ENCODE data around the gene NACA.
"Not testable (repeated sequence)": the region's sequence is repeated elsewhere in the genome, so short reads cannot be mapped to it uniquely, and the experiment has no call there.

Gene NACA

GRCh38 chr12:56724972-56725722 lies at the start of gene NACA:
Gene NACA (minus strand): TSS chr12:56725299. CDS start chr12:56724521, 778 bp downstream.
- peak; percentile 95 for DNase-seq (ENCODE audit: insufficient read length, low spot score)
- FAIRE-seq: peak; percentile 98
- peak; percentile 87 for TF ChIP-seq POLR2A (IDR thresholded peaks at IDR 0.05; ENCODE audit: low read depth, low read length)

- FAIRE-seq: no peak
- no peak for TF ChIP-seq POLR2A (IDR thresholded peaks at IDR 0.05; ENCODE audit: low read depth, low read length)
- DNase-seq (ENCODE audit: insufficient read length, low spot score): no peak
Measured at GRCh38 chr12:56773113-56773512, 48.0 kb upstream of the NACA start.

GRCh38 chr12:56772625-56773024 lies 47.5 kb upstream of the NACA start:
- no peak for FAIRE-seq
- TF ChIP-seq POLR2A (IDR thresholded peaks at IDR 0.05; ENCODE audit: low read depth, low read length): no peak
- DNase-seq (ENCODE audit: insufficient read length, low spot score): no peak

GRCh38 chr12:56769868-56770267 lies 44.8 kb upstream of the NACA start:
- DNase-seq (ENCODE audit: insufficient read length, low spot score) (no peak), FAIRE-seq (no peak)
- TF ChIP-seq POLR2A (IDR thresholded peaks at IDR 0.05; ENCODE audit: low read depth, low read length): no peak

DNA sequence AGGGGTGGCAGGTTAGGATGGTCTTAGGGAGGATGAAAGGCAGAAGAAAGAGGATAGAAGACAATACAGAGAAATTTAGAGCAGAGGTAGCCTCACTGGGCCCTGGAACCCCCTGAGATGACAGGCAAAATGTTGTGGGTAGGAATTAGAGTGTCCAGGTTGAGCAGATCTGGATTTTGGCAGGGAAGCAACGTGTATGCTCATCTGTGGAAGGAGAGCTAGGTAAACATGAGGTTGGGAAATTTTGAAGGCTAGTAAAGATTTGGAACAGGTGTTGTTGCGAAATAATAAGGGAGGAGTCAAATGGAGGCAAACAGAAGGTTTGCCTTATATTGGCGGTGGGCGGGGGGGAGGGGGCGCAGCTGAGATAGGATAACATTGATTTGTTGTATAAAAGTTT lies 43.3 kb upstream of the NACA start:
- no peak for FAIRE-seq
- no peak for TF ChIP-seq POLR2A (IDR thresholded peaks at IDR 0.05; ENCODE audit: low read depth, low read length)
- DNase-seq (ENCODE audit: insufficient read length, low spot score): no peak

DNA sequence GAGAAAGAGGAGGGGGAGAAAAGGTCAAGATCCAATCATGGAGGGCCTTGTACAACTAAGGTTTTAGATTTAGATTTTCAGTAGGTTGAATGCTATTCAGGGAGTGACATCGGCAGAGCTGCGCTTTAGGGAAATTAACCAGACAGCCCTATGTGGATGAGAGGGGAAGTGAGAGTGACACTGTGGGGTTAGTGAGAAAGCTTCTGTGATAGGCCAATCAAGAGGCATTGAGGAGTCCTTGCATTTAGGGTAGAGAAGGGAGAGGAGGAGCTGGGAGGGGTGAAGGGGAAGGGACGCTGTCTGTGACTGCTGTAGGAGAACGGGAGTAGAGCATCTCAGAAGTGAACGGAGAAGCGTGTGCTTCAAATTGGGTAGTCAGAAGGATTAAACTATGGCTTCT lies 41.4 kb upstream of the NACA start:
- TF ChIP-seq POLR2A (IDR thresholded peaks at IDR 0.05; ENCODE audit: low read depth, low read length): no peak
- no peak for FAIRE-seq

DNA sequence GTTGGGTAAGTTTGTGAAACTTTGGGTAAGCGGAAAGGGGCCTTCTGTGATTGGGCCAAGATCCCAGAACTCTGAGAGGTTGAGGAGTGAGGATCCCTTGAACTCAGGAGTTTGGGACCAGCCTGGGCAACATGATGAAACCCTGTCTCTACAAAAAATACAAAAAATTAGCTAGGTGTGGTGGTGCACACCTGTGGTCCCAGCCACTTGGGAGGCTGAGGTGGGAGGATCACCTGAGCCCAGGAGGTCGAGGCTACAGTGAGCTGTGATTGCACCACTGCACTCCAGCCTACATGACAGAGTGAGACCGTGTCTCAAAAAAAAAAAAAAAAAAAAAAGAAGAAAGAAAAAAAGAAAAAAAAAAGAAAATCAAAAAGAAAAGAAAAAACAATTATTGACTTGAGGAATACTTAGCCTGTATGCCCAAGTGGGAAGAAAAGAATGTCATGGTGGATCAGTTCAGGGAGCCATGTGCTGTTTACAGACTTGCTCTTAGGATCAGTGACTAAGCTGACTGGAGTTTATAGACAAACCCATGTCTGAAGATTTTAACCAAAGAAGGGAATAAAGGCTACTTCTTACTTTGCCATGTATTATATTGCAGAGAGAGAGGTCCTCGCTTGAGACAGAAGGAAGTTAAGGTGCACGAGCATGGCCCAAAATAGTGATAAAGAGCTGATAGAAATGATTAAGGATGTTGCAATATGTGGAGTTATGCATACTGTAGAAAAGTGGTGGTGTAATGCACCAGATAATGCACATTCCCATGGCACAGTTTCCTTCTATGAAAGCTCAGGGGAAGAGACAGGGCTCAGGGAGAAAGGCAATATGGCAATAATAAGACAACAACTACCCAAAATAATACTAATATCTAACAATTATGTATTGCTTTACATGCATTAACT lies 38.9 kb upstream of the NACA start:
- no peak for FAIRE-seq
- DNase-seq (ENCODE audit: insufficient read length, low spot score): no peak
- no peak for TF ChIP-seq POLR2A (IDR thresholded peaks at IDR 0.05; ENCODE audit: low read depth, low read length)

More for the DNA sequence above, 41.4 kb upstream of the NACA start:
- DNase-seq (ENCODE audit: insufficient read length, low spot score): no peak

DNA sequence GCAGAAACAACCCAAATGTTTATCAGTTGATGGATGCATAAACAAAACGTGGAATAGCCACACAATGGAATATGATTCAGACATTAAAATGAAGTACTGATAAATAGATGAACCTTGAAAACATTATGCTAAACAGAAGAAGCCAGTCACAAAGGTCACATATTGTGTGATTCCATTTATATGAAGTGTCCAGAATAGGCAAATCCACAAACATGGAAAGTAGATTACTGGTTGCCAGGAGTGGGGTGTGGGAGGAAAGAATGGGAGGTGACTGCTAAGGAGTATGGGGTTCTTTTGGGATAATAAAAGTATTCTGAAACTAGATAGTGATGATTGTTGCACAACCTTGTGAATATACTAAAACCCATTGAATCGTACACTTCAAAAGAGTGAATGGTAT lies 36.7 kb upstream of the NACA start:
- no peak for FAIRE-seq
- DNase-seq (ENCODE audit: insufficient read length, low spot score): no peak
- no peak for TF ChIP-seq POLR2A (IDR thresholded peaks at IDR 0.05; ENCODE audit: low read depth, low read length)

DNA sequence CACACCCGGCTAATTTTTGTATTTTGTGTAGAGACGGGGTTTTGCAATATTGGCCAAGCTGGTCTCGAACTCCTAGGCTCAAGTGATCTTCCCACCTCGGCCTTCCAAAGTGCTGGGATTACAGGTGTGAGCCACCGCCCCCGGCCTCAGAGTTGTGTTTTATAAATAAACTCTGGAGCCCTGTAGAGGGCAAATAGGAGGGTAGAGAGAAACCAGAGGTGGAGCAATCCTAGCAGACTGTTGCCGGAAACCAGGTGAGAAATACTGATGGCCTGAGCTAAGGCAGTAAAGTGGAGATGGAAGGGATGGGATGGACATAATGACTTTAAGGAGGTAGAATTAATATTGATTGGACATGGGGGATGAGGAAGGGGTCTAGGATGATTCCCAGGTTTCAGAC lies 35.4 kb upstream of the NACA start:
- no peak for TF ChIP-seq POLR2A (IDR thresholded peaks at IDR 0.05; ENCODE audit: low read depth, low read length)
- FAIRE-seq (no peak), DNase-seq (ENCODE audit: insufficient read length, low spot score) (no peak)

- no peak for FAIRE-seq
- DNase-seq (ENCODE audit: insufficient read length, low spot score): no peak
- TF ChIP-seq POLR2A (IDR thresholded peaks at IDR 0.05; ENCODE audit: low read depth, low read length): no peak
Measured at GRCh38 chr12:56759263-56759908, 34.3 kb upstream of the NACA start.

DNA sequence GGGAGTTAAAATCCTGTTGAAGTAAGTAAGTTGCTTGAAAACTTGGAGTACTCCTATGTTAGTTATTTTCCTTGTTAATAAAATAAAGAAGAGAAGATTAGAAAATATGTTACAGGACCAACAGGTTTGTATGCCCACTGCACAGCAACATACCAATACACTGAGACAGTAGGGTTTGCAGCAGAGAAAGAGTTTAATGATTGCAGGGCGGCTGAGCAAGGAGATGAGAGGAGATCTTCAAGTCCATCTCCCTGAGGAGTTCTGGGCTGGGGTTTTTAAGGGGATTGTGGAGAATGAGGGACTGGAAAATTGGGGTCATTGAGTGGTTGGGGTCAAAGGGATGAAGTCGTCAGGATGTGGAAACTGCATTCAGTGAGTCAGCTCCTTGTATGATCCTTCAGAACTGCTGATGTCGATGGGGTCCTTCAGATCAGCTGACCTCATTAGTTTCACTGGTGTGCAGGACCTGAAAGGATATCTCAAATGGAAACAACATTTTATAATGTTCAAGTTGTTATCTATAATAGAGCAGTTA lies 33.7 kb upstream of the NACA start:
- no peak for TF ChIP-seq POLR2A (IDR thresholded peaks at IDR 0.05; ENCODE audit: low read depth, low read length)
- FAIRE-seq: no peak
- no peak for DNase-seq (ENCODE audit: insufficient read length, low spot score)

GRCh38 chr12:56757971-56758370 lies 32.9 kb upstream of the NACA start:
- FAIRE-seq; DNase-seq (ENCODE audit: insufficient read length, low spot score): not testable (repeated sequence)

GRCh38 chr12:56753566-56753965 lies 28.5 kb upstream of the NACA start:
- DNase-seq (ENCODE audit: insufficient read length, low spot score) (no peak), FAIRE-seq (no peak)
- no peak for TF ChIP-seq POLR2A (IDR thresholded peaks at IDR 0.05; ENCODE audit: low read depth, low read length)

Data from H54 (cell line).